Measurements from ENCODE around the gene TAAR8.

DNA sequence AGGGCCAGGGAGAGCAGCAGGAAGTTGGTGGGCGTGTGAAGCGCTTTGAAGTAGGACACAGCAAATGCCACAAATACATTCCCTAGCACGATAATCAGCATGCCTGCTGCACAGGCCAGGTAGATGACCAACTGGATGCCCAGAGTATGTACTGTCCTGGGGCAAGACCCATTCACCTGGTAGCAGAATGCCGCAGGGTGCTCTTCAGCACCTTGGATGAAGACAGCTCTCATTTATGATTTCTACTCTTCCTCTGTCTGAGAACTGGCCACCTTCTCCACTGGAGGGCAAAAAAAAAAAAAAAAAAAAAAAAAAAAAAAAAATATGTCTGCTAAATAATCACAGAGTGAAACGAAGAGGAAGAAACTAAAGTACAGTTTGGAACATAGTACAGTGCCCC is 37.0 kb downstream of the TAAR8 start, which contains the start of gene TAAR5:
- no peak for TF ChIP-seq CTCF (conservative IDR thresholded peaks at IDR 0.05)
- TF ChIP-seq EZH2 (IDR thresholded peaks at IDR 0.05; ENCODE audit: low read depth), result no peak
